ENCODE results near the gene CCDC112.
A peak's percentile ranks its signal among the peaks of the same experiment; 100 is the strongest.

CCDC112 gene

GRCh38 chr5:115317320-115317719, 20.9 kb upstream of the CCDC112 start:
- no peak for DNase-seq (ENCODE audit: low spot score)

GRCh38 chr5:115313632-115314031, 17.2 kb upstream of the CCDC112 start:
- DNase-seq (ENCODE audit: low spot score), result no peak

- no peak for DNase-seq (ENCODE audit: low spot score)
Measured at GRCh38 chr5:115313052-115313451, 16.6 kb upstream of the CCDC112 start.

- DNase-seq (ENCODE audit: low spot score), result peak; percentile 58
Measured at GRCh38 chr5:115309751-115310370, 13.4 kb upstream of the CCDC112 start.

GRCh38 chr5:115308815-115309214, 12.4 kb upstream of the CCDC112 start:
- no peak for DNase-seq (ENCODE audit: low spot score)

- DNase-seq (ENCODE audit: low spot score), result no peak
Measured at GRCh38 chr5:115306011-115306536, 9.6 kb upstream of the CCDC112 start.

- no peak for DNase-seq (ENCODE audit: low spot score)
Measured at GRCh38 chr5:115304496-115304895, 8.0 kb upstream of the CCDC112 start.

GRCh38 chr5:115298811-115299210, 2.4 kb upstream of the CCDC112 start:
- DNase-seq (ENCODE audit: low spot score), result no peak

GRCh38 chr5:115297031-115297430, 577 bp upstream of the CCDC112 start:
- DNase-seq (ENCODE audit: low spot score), result no peak

GRCh38 chr5:115295777-115296123, 704 bp downstream of the CCDC112 start:
- no peak for DNase-seq (ENCODE audit: low spot score)

- no peak for DNase-seq (ENCODE audit: low spot score)
Measured at GRCh38 chr5:115291397-115291796, 5.1 kb downstream of the CCDC112 start.

- DNase-seq (ENCODE audit: low spot score), result peak; percentile 62
Measured at GRCh38 chr5:115289104-115289503, 7.3 kb downstream of the CCDC112 start.

- DNase-seq (ENCODE audit: low spot score), result peak; percentile 87
Measured at GRCh38 chr5:115284021-115284420, 12.4 kb downstream of the CCDC112 start.

GRCh38 chr5:115282131-115282530, 14.3 kb downstream of the CCDC112 start:
- DNase-seq (ENCODE audit: low spot score), result no peak

GRCh38 chr5:115274584-115274983, 21.9 kb downstream of the CCDC112 start:
- DNase-seq (ENCODE audit: low spot score), result no peak

GRCh38 chr5:115272297-115272958, 24.0 kb downstream of the CCDC112 start:
- no peak for DNase-seq (ENCODE audit: low spot score)

- DNase-seq (ENCODE audit: low spot score), result peak; percentile 32
Measured at GRCh38 chr5:115271295-115272050, 25.0 kb downstream of the CCDC112 start.

- DNase-seq (ENCODE audit: low spot score), result no peak
Measured at GRCh38 chr5:115267617-115268016, 28.8 kb downstream of the CCDC112 start.

GRCh38 chr5:115265220-115265619, 31.2 kb downstream of the CCDC112 start:
- no peak for DNase-seq (ENCODE audit: low spot score)

- no peak for DNase-seq (ENCODE audit: low spot score)
Measured at GRCh38 chr5:115264786-115265185, 31.7 kb downstream of the CCDC112 start.

GRCh38 chr5:115263078-115263380, 33.4 kb downstream of the CCDC112 start:
- no peak for DNase-seq (ENCODE audit: low spot score)

- peak; percentile 61 for DNase-seq (ENCODE audit: low spot score)
Measured at GRCh38 chr5:115262321-115263077, 34.0 kb downstream of the CCDC112 start, which contains the start of gene PGGT1B. Gene PGGT1B, minus strand, starts transcription at chr5:115262877. Its CDS starts 26 bp downstream, at chr5:115262851.

- DNase-seq (ENCODE audit: low spot score), result no peak
Measured at GRCh38 chr5:115262011-115262320, 34.5 kb downstream of the CCDC112 start.

Measured in pons (tissue), 1 donor.